Gastrocnemius medialis (tissue), 4 donors: ENCODE measurements around the gene SH3BP1. TPM values are rescaled to one million over a fixed set of nuclear protein-coding genes. Genes with fewer than 3 reads are reported as not detected.

Experiments used
- ATAC-seq, 2 donors: fragments of 150-250 bp; one replicate each; pipeline ENCODE4 v1.9.1; 2016
- DNase-seq, 2 donors: peaks; one replicate each; pipeline ENCODE4 v3.0.0-alpha.2; 2019
- H3K27ac ChIP-seq, 4 donors: fragments of 200-600 bp; sonication (generic); 1 replicate in 1 of 4; 2 replicates in 3 of 4; pipeline ENCODE4 v1.5.1; 2016 to 2018; ENCODE audit warnings: mild to moderate bottlenecking in 2 of 4, moderate library complexity in 1 of 4
- H3K27me3 ChIP-seq, 3 donors: fragments of 200-600 bp; sonication (generic) in 2 of 3; 1 replicate in 1 of 3; 2 replicates in 2 of 3; pipeline versions ENCODE4 v1.5.1 to v1.6.0; 2016 to 2019; ENCODE audit warnings: mild to moderate bottlenecking in 1 of 3, moderate library complexity in 1 of 3
- H3K36me3 ChIP-seq, 2 donors: fragments of 200-600 bp; sonication (generic) in 1 of 2; one replicate each; pipeline ENCODE4 v1.5.1; 2017 to 2018
- H3K4me1 ChIP-seq, 2 donors: fragments of 200-600 bp; sonication (generic) in 1 of 2; one replicate each; pipeline ENCODE4 v1.5.1; 2016 to 2017; ENCODE audit warnings: mild to moderate bottlenecking in 2 of 2
- H3K4me3 ChIP-seq, 4 donors: fragments of 200-600 bp; sonication (generic) in 3 of 4; 1 replicate in 1 of 4; 2 replicates in 3 of 4; pipeline ENCODE4 v1.5.1; 2016 to 2019; ENCODE audit warnings: mild to moderate bottlenecking in 2 of 4
- H3K9me3 ChIP-seq, 3 donors: fragments of 200-600 bp; sonication (generic) in 2 of 3; 1 replicate in 1 of 3; 2 replicates in 2 of 3; pipeline ENCODE4 v1.5.1; 2016 to 2019
- CTCF ChIP-seq, 5 experiments: fragments of 450-650 bp in 3 of 5; fragments of 200-600 bp in 2 of 5; sonication (generic) in 2 of 5; IDR thresholded peaks in 4 of 5; conservative IDR thresholded peaks in 1 of 5; 1 replicate in 4 of 5; 2 replicates in 1 of 5; pipeline ENCODE4 v1.5.1; 2016 to 2019; ENCODE audit warnings: antibody characterized with exemption in 5 of 5, mild to moderate bottlenecking in 3 of 5, moderate library complexity in 3 of 5
- POLR2A ChIP-seq, 2 donors: fragments of 450-650 bp; IDR thresholded peaks; one replicate each; pipeline ENCODE4 v1.6.1; 2017; ENCODE audit warnings: antibody characterized with exemption in 2 of 2, mild to moderate bottlenecking in 2 of 2, moderate library complexity in 2 of 2
- in situ Hi-C, 4 donors: fragments of 200-750 bp; cut with MboI; loops; one replicate each; pipeline versions ENCODE4 v1.15.0 to v1.8.0; 2017; ENCODE audit warnings: low sequenced_read_pairs in 4 of 4
- intact Hi-C: fragments of 100-400 bp; cut with DNase I; formaldehyde crosslinking; loops from one replicate; pipeline ENCODE4 v1.15.1; 2023; ENCODE audit warnings: low total_unique reads
- total RNA-seq, 4 donors: library from RNA; depleted of rRNA; stranded (reverse); fragments of >200 nt; gene quantifications; one replicate each; pipeline versions ENCODE4 v1.1.0 to v1.2.3, GENCODE V29; 2016

The SH3BP1 gene
- total RNA-seq, 4 donors from 2014 or later = 1.1 to 1.8 (median 1.6) TPM; not detected in 1

DNA sequence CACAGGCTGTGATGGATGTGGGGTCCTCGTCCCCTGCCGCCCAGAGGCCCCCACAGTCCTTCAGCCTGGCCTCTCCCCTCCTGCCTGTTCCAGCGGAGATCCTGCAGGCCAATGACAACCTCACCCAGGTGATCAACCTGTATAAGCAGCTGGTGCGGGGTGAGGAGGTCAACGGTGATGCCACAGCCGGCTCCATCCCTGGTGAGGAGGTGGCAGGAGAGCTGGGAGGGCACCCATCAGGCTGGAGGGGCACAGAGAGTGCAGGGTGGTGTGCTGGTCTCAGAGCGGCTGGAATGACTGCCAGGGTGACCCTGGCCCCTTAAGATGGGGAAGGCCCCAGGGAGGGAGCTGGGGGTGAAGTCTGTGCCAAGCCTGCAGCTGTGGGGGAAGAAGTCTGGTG lies 14.6 kb upstream of the SH3BP1 start:
- Histone ChIP-seq H3K9me3 (no peaks in the 10 kb centered on the region), H3K27me3 (no peaks in the 10 kb centered on the region), H3K4me3 (no peak overlapping the region), H3K4me1 (peaks cover 14 to 15% of the 10 kb centered on the region in 2 donors), H3K36me3 (peaks cover 0 to 51% of the 10 kb centered on the region in 2 donors), H3K27ac (no peak overlapping the region)
- intact Hi-C loops = loop anchor here (5.0 kb wide), 1 partner anchor 52 kb away; the partner anchor contains the start of gene LGALS1
- in situ Hi-C loops = loop anchor here in 2 of 4 donors (10.0 to 25.0 kb wide), 3 partner anchors 60 to 162 kb away; partner anchors contain the start of genes NOL12 (in 1 of the 2) and TRIOBP (in 1 of the 2)
- TF ChIP-seq CTCF (IDR thresholded peaks at IDR 0.05 in 4 of 5, conservative IDR thresholded peaks at IDR 0.05 in 1 of 5) (no peak), POLR2A (IDR thresholded peaks at IDR 0.05) (no peak)
- DNase-seq (no peak), ATAC-seq (no peak)

DNA sequence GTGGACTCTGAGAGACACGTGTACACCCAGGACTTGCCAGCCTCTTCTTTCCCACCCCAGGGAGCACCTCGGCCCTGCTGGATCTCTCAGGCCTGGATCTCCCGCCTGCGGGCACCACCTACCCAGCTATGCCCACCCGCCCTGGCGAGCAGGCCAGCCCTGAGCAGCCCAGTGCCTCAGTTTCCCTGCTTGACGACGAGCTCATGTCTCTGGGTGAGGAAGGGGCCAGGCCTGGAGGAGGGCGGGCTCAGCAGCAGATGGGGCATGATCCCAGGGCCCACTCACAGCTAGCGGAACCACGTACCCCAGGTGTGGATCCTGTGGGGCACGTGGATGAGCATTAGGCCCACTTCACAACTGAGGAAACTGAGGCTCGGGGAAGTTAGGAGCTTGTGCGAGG lies 13.7 kb upstream of the SH3BP1 start:
- intact Hi-C loops (loop anchor here (5.0 kb wide), 1 partner anchor 52 kb away; the partner anchor contains the start of gene LGALS1), in situ Hi-C loops (loop anchor here in 2 of 4 donors (10.0 to 25.0 kb wide), 3 partner anchors 59 to 162 kb away; partner anchors contain the start of genes NOL12 (in 1 of the 2) and TRIOBP (in 1 of the 2))
- no peaks in the 10 kb centered on the region for H3K9me3 ChIP-seq
- TF ChIP-seq CTCF (IDR thresholded peaks at IDR 0.05 in 4 of 5, conservative IDR thresholded peaks at IDR 0.05 in 1 of 5) (no peak), POLR2A (IDR thresholded peaks at IDR 0.05) (no peak)
- ATAC-seq (no peak), DNase-seq (no peak)
- no peaks in the 10 kb centered on the region for H3K27me3 ChIP-seq
- H3K4me1 ChIP-seq = peaks cover 14 to 15% of the 10 kb centered on the region in 2 donors
- peak overlapping the region; percentile 47 to 76 (median 62) for H3K27ac ChIP-seq
- H3K4me3 ChIP-seq = no peak overlapping the region
- H3K36me3 ChIP-seq = peaks cover 0 to 50% of the 10 kb centered on the region in 2 donors

GRCh38 chr22:37626144-37626543 lies 13.3 kb upstream of the SH3BP1 start:
- intact Hi-C loops (loop anchor here (5.0 kb wide), 1 partner anchor 51 kb away; the partner anchor contains the start of gene LGALS1), in situ Hi-C loops (loop anchor here in 2 of 4 donors (10.0 to 25.0 kb wide), 3 partner anchors 59 to 161 kb away; partner anchors contain the start of genes NOL12 (in 1 of the 2) and TRIOBP (in 1 of the 2))
- H3K36me3 ChIP-seq = peaks cover 0 to 50% of the 10 kb centered on the region in 2 donors
- DNase-seq (peak; percentile 58 to 85), ATAC-seq (peak; percentile 79 to 94)
- peak overlapping the region; percentile 47 to 76 (median 62) for H3K27ac ChIP-seq
- no peaks in the 10 kb centered on the region for H3K9me3 ChIP-seq
- peaks cover 14 to 15% of the 10 kb centered on the region in 2 donors for H3K4me1 ChIP-seq
- H3K4me3 ChIP-seq = no peak overlapping the region
- TF ChIP-seq POLR2A (IDR thresholded peaks at IDR 0.05) = no peak
- no peak for TF ChIP-seq CTCF (IDR thresholded peaks at IDR 0.05 in 4 of 5, conservative IDR thresholded peaks at IDR 0.05 in 1 of 5)
- no peaks in the 10 kb centered on the region for H3K27me3 ChIP-seq

DNA sequence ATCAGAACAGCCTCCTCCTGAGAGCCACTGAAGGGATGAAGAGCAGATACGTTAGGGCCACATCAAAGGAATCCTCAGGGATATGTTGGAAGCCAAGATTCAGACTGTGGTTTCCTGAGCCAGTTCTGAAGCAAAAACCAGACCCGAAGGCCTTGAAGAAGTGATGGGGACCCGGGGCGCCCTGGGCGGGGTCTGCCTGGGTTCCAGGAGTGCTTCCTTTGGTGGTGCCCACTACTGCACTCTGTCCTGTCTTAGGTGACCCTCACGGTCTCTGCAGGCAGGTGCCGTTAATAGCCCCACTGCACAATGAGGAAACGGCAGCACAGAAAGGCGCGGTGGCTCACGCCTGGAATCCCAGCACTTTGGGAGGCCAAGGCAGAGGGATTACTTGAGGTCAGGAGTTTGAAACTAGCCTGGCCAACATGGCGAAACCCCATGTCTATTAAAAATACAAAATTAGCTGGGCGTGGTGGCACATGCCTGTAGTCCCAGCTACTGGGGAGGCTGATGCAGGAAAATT lies 12.9 kb upstream of the SH3BP1 start:
- Histone ChIP-seq H3K27ac (peak overlapping the region; percentile 47 to 76 (median 62)), H3K4me3 (no peak overlapping the region), H3K27me3 (no peaks in the 10 kb centered on the region), H3K36me3 (peaks cover 0 to 46% of the 10 kb centered on the region in 2 donors), H3K4me1 (peaks cover 14 to 15% of the 10 kb centered on the region in 2 donors), H3K9me3 (no peaks in the 10 kb centered on the region)
- intact Hi-C loops = loop anchor here (5.0 kb wide), 1 partner anchor 51 kb away; the partner anchor contains the start of gene LGALS1
- in situ Hi-C loops = loop anchor here in 2 of 4 donors (10.0 to 25.0 kb wide), 3 partner anchors 58 to 161 kb away; partner anchors contain the start of genes NOL12 (in 1 of the 2) and TRIOBP (in 1 of the 2)
- DNase-seq = no peak
- ATAC-seq = peak in 1 of 2 donors; percentile 22
- TF ChIP-seq CTCF (IDR thresholded peaks at IDR 0.05 in 4 of 5, conservative IDR thresholded peaks at IDR 0.05 in 1 of 5) (no peak), POLR2A (IDR thresholded peaks at IDR 0.05) (no peak)
